ENCODE data around the gene ZNF684.
"Not testable (repeated sequence)": the region's sequence is repeated elsewhere in the genome, so short reads cannot be mapped to it uniquely, and the experiment has no call there.

The ZNF684 gene

DNA sequence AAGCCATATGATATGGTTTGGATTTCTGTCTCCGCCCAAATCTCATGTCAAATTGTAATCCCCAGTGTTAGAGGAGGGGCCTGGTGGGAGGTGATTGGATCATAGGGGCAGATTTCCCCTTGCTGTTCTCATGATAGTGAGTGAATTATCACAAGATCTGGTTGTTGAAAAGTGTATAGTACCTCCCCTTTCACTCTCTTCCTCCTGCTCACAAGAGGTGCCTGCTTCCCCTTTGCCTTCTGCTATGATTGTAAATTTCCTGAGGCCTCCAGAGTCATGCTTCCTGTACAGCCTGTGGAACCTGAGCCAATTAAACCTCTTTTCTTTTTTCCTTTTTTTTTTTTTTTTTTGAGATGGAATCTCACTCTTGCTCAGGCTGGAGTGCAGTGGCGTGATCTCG is 43.4 kb downstream of the ZNF684 start:
- not testable (repeated sequence) for DNase-seq (ENCODE audit: low read depth)

- no peak for DNase-seq (ENCODE audit: low read depth)
These were observed 43.9 kb downstream of the ZNF684 start for GRCh38 chr1:40575336-40575735.

DNA sequence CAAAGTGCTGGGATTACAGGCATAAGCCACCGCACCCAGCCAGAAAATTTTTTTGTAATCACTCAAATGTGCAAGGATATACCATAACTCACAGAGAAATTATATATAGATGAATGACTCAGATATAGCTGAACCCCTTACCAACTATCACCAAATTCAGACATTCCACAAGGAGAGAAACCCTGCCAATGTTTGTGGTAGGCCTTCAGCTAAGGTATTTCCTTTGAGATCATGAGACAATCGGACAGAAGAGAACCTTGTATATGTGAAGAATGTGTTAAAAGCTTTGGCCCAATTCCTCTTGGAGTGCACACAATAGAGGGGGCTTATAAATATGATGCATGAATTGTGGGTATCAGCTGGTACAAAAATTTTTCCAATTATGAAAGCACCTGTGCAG is 50.7 kb downstream of the ZNF684 start:
- DNase-seq (ENCODE audit: low read depth) = no peak

GRCh38 chr1:40583980-40584379 is 52.5 kb downstream of the ZNF684 start:
- DNase-seq (ENCODE audit: low read depth) = no peak

DNA sequence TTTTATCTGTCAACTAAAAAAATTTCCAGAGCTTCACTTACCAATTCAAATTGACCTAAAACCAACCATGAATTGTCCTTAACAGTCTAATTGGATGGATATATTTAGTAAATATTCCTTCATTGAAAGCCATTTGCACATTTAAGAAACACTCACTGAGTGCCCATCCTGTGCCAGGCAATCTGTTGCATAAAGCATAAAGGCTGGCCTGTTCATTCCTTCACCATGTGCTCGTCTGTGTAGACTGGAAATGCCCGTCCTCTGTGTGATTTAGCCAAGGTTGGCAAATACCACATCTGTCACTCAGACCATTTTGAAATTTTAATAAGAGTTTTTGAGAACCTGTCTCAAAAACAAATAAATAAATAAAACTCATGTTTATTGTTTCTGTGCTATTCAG is 57.1 kb downstream of the ZNF684 start:
- DNase-seq (ENCODE audit: low read depth) = no peak

DNA sequence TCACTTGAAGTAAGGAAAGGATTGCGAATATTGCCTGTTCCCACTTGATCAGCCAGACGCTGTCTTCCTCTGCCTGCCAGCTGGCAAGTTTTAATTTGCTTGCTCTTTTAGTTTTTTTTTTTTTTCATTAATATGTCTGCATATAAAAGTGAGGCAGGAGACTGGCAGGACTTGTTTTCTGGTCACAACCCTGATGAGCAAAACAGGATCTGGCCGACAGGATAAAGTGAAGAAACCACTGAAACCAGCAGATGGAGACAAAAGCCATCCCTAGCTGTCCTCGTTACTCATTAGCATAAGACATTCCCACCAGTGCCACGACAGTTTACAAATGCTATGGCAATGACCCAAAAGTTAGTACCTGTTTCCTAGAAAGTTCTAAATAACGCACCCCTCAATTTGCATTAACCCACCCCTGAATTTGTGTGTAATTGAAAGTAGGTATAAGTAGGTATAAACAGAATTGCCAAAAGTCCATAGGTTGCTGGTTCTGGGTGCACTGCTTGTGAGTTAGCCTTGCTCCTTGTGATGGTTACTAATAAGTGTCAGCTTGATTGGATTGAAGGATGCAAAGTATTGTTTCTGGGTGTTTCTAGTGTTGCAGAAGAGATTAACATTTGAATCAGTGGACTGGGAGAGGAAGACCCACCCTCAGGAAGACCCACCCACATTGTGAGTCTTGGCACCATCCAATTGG is 60.8 kb downstream of the ZNF684 start:
- DNase-seq (ENCODE audit: low read depth) = no peak

GRCh38 chr1:40593449-40594186 is 62.2 kb downstream of the ZNF684 start:
- DNase-seq (ENCODE audit: low read depth) = no peak

DNA sequence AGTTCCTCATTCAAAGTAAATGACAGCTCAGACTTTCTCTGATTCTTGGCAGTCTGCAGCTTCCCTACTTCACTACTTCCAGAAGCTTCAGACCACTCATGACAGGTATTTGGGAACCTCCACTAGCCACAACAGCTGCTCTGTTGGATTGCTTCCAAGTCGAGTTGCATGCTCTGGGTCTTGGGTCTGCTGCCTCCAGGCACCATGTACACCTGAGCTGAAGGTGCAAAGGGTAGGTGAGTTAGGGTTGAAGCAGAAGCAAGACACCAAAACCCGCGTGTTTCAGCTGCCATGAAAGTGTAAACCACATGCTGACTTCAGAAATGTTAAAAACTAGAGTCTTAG is 62.7 kb downstream of the ZNF684 start:
- DNase-seq (ENCODE audit: low read depth) = no peak

DNA sequence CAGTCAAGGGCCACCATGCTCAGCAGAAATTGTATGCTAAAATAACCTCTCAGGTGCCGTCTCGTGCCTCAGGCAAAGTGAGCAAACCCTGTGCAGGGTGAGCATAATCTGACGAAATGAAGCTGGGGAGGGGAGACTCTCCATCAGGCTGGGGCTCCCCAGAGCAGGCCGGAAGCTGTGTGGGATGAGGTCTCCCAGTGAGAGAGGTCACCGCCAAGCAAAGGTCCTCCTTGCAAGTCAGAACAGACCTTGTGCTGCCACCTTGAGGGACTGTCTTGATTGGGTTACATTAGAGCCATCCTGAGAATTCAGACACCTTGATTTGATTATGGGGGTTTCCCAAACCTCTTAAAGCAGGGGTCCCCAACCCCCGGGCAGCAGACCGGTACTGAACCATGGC is 64.2 kb downstream of the ZNF684 start:
- DNase-seq (ENCODE audit: low read depth) = no peak

Measured in activated T-helper 9 cell treated with anti-CD3 and anti-CD28 coated beads, Interleukin-2, amount 50 U/mL, for 16 hours (primary cell).